Stimulated activated CD8-positive, alpha-beta memory T cell treated with anti-CD3 and anti-CD28 coated beads, Interleukin-2, amount 100 ng/mL, for 1 hour (primary cell): ENCODE results near the gene CLIP3.

Source experiments
- DNase-seq, 2 donors: peaks; one replicate each; pipeline ENCODE4 v3.0.0-alpha.2; 2020; ENCODE audit warnings: low read depth in 2 of 2

CLIP3 gene

DNA sequence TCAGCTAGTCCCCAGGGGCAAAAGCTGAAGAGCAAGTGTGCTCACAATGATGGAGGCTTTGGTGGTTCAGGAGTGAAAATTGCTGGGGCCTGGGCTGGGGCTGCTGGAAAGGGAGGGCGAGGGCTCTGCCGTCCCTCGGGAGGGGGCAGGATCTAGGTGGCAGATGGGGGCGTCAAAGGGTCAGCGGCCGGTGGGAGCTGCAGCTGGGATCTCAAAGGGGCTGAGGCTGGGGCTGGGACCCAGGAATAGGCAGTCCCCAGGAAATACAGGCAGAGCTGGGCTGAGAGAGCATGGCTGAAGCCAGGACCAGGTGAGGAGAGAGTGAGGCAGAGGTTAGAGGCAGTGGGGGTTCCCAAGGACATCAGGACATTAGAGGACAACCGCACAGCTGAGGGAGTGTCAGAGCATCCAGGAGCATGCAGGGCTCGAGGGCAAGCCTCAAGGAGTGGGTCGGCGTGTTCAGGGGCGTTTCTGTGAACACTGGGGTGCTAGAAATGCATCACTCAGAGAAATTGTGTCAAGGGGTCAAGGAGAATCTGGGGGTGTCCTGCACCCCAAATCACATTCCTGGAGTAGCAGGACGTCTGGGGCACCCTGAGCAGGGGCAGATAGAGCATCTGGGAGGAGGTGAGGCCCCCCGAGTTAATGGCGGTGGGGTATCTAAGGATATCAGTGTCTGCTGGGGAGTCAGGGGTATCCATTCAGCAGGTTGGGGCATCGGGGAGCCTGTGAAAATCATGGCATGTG lies 22.9 kb downstream of the CLIP3 start:
- no peak for DNase-seq

DNA sequence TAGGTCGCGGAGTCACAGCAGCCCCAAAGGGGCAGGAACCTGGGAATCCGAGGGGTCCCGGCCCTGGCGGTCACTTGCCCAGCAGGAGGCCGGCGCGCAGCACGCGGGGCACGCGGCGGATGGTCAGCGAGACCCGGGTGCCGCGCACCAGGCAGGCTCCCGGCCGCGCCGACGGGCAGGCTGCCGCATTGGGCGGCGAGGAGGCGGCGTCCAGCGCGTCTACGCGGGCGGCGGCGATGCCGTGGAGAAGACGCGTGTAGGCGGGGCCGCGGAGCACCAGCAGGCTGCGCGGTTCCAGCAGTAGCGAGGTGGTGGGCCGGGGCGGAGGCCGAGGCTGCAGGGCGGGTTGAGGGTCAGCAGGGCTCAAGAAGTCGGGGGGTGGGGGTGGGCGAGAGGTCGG lies 23.5 kb downstream of the CLIP3 start:
- DNase-seq = no peak

- DNase-seq = no peak
These were observed 24.2 kb downstream of the CLIP3 start, which contains the start of gene SYNE4 for GRCh38 chr19:36008336-36008978. TSS of gene SYNE4 (minus strand) at chr19:36008813. CDS start at chr19:36008681, 132 bp downstream.

DNA sequence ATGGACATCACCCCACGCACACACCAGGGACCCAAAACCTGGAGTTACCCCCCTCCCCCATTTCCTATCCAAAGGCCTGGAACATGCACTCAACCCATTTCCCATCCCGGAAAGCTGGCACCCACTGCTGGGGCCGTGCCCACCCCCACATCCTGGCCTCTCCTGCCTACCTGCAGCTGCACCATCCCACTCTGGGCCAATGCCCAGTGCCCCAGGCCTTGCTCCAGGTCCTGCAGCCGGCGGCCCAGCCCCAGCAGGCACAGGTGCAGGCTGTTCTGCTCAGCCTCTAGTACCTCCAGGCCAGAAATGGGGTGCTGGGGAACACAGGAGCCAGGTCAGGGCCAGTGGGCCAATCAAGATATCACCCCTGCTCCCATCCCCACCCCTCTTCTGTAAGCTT lies 25.7 kb downstream of the CLIP3 start:
- no peak for DNase-seq

GRCh38 chr19:36003284-36003683 lies 29.4 kb downstream of the CLIP3 start:
- DNase-seq = no peak

GRCh38 chr19:36001605-36002004 lies 31.1 kb downstream of the CLIP3 start:
- no peak for DNase-seq

DNA sequence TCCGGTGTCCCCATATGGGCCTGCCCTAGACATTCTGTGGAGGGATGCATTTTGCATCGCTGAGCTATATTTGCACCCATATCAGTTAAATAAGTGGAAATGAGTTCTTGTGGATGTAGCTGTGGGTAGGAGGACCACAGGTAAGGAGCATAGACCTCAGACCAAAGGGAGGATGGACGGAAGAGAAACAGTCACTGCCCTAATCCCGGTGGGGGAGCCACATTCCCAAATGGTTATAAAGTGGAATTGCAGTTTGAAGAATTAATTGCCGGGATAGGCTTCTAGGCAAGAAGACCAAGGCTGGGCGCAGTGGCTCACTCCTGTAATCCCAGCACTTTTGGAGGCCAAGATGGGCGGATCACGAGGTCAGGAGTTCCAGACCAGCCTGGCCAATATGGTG lies 35.9 kb downstream of the CLIP3 start:
- no peak for DNase-seq

- DNase-seq = peak; percentile 86 to 87
These were observed 37.4 kb downstream of the CLIP3 start, which contains the start of gene SDHAF1 for GRCh38 chr19:35995048-35995993. TSS of gene SDHAF1 (plus strand) at chr19:35995188. CDS start at chr19:35995275, 87 bp downstream.

- DNase-seq = no peak
These were observed 38.6 kb downstream of the CLIP3 start for GRCh38 chr19:35993923-35994598.

GRCh38 chr19:35992907-35993765 lies 39.5 kb downstream of the CLIP3 start:
- no peak for DNase-seq

DNA sequence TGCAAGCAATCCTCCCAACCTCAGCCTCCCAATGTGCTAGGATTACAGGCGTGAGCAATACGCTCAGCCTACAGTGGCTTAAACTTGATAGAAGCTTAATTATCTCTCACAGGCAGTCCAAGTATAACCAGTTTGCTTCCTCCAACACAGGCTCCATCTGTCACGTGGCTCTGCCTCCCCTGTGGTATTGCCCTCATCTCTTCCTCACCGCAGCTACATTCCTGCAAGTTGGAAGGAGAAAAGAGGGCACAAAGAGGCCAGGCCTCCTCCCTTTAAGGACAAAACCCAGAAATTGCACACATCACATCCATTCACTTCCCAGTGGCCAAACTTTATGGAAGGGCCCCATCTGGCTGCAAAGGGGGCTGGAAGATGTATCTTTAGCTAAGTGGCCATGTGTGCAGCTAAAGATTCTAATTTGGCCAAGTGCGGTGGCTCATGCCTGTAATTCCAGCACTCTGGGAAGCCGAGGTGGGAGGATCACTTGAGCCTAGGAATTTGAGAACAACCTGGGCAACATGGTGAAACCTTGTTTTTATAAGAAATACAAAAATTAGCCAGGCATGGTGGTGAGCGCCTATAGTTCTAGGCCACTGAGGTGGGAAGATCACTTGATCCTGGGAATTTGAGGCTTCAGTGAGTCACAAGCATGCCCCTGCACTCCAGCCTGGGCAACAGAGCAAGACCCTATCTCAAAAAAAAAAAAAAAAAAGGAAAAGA lies 40.8 kb downstream of the CLIP3 start:
- DNase-seq = no peak

DNA sequence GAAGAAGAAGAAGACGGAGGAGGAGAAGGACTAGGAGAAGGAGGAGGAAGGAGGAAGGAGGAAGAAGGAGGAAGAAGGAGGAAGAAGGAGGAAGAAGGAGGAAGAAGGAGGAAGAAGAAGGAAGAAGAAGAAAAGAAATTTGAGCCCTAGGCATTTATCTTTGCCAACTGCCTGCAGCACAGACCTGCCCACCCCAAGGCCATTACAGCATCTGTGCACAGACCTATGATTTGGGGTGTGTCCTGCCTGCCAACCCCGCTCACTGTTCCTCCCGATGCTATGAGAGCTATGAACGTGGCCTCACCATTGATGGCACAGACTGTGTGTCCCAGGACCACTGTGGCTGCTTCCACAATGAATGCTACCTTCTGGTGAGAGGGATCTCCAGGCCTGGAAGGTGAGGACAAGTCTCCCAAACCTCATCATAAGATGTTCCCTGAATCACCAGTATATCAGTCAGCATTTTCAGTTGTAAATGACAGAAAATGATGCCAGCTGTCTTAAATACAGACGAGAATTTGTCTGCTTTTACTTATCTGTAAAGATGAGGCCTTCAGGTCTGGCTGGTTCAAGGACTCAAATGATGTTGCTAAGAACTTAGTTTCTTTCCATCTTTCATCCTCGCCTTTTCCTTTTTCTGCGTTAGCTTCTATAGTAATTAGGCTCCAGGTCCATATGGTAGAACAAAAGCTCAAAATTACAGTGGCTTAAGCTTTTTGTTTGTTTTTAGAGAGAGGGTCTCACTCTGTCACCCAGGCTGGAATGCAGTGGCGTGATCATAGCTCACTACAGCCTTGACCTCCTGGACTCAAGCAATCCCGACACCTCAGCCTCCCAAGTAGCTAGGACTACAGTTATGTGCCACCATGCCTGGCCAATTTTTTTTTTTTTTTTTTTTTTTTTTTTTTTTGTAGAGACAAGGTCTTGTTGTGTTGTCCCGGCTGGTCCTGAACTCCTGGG lies 41.6 kb downstream of the CLIP3 start:
- DNase-seq = no peak

DNA sequence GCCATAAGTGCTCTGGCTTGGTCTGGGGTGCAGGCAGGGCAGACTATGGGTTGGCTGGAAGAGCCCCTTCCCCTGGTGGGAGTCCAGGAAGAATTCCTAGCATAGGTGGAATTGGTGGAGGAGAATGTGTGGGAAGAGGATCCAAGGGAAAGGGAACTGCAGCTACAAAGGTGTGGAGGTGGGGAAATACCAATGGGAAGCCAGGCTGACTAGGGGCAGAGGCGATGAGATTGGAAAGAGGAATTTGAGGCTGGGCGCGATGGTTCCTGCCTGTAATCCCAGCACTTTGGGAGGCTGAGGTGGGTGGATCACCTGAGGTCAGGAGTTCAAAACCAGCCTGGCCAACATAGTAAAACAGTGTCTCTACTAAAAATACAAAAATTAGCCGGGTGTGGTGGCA lies 42.5 kb downstream of the CLIP3 start:
- DNase-seq = no peak

DNA sequence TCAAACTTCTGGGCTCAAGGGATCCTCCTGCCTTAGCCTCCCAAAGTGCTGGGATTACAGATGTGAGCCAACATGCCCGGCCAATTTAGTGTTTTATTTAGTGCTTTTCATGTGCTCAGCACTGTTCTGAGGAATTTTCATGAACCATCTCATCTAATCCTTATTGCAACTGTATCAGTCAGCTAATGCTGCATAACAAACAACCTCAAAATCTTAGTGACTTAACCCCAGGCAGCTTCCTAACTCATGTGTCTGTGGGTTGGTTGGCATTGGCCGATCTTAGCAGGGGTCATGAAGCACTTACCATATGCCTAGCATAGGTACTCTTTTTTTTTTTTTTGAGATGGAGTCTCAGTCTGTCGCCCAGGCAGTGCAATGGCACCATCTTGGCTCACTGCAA lies 43.8 kb downstream of the CLIP3 start:
- no peak for DNase-seq

GRCh38 chr19:35987571-35987896 lies 45.1 kb downstream of the CLIP3 start:
- no peak for DNase-seq

- no peak for DNase-seq
These were observed 45.8 kb downstream of the CLIP3 start for GRCh38 chr19:35986664-35987570.

DNA sequence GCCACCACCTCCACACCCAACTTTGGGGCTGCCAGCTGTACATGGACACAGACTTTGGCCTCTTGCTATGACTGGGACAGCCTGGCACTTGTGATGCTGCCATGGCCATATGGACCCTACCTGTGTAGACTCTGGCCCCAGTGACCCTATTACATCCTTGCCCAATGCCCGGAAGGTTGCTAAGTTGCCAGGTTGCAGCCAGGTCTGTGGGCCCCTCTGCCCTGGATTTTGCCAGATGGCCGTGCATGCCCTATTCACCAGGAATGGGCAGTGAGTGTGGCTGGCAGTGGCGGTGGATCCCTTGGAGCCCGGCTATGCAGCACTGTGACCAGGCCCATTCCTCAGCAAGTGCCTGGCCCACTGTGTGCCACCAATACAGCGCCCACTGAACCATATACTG lies 46.6 kb downstream of the CLIP3 start:
- no peak for DNase-seq

DNA sequence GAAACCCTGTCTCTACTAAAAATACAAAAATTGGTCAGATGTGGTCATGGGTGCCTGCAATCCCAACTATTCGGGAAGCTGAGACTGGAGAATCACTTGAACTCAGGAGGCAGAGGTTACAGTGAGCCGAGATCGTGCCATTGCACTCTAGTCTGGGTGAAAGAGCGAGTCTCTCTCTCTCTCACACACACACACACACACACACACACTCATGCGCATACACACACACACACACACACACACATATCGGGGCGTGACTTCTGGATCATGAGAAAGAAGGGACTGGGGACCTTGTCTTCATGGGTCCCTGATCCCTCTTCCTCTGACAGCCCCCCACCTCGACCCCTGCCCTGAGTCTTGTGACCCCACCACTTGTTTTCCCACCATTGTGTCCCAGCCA lies 49.5 kb downstream of the CLIP3 start:
- no peak for DNase-seq
